K562 (cell line): ENCODE data around the gene SPEM1. TPM values are rescaled to one million over a fixed set of nuclear protein-coding genes. Genes with fewer than 3 reads are reported as not detected.
A peak's percentile ranks its signal among the peaks of the same experiment; 100 is the strongest.

ENCODE experiments used
- ATF6 ChIP-seq: sonication (generic); formaldehyde crosslinking; IDR thresholded peaks from 2 replicates; pipeline ENCODE4 v1.4.0; 2020; ENCODE audit warnings: mild to moderate bottlenecking, missing genetic modification reagents
- ATF7 ChIP-seq: fragments of 450-650 bp; IDR thresholded peaks from 2 replicates; pipeline ENCODE4 v1.7.1; 2014; ENCODE audit warnings: mild to moderate bottlenecking, moderate library complexity
- CEBPB ChIP-seq: fragments of 450-650 bp; IDR thresholded peaks from 2 replicates; pipeline ENCODE4 v1.6.1; 2016; ENCODE audit warnings: missing genetic modification characterization, missing compliant biosample characterization
- CTCFL ChIP-seq: IDR thresholded peaks from 2 replicates; pipeline ENCODE4 v1.6.1; 2011; ENCODE audit warnings: borderline replicate concordance, low read depth, mild to moderate bottlenecking, moderate library complexity, low read length; ENCODE audit not compliant: insufficient read depth, poor library complexity, severe bottlenecking
- E2F5 ChIP-seq: sonication (generic); formaldehyde crosslinking; IDR thresholded peaks from 2 replicates; pipeline ENCODE4 v1.8.0; 2022; ENCODE audit warnings: mild to moderate bottlenecking, missing genetic modification reagents
- FOXP1 ChIP-seq: sonication (generic); formaldehyde crosslinking; IDR thresholded peaks from 2 replicates; pipeline ENCODE4 v1.8.0; 2022; ENCODE audit warnings: mild to moderate bottlenecking, missing genetic modification reagents
- MAFK ChIP-seq: IDR thresholded peaks from 2 replicates; pipeline ENCODE4 v1.6.1; 2011; ENCODE audit warnings: low read length, improper control_type of control experiment
- MBD1 ChIP-seq: fragments of 250-450 bp; sonication (Bioruptor Pico); IDR thresholded peaks from 2 replicates; pipeline ENCODE4 v1.8.0; 2022; ENCODE audit warnings: inconsistent platforms
- NFE2 ChIP-seq: IDR thresholded peaks from 2 replicates; pipeline ENCODE4 v1.6.1; 2014; ENCODE audit warnings: antibody characterized with exemption, low read depth
- PCBP2 ChIP-seq: fragments of 200-400 bp; formaldehyde crosslinking; IDR thresholded peaks from 2 replicates; pipeline ENCODE4 v1.6.1; 2018; ENCODE audit warnings: low read length, low read depth, mild to moderate bottlenecking, moderate library complexity; ENCODE audit not compliant: poor library complexity, severe bottlenecking
- POLR2B ChIP-seq: fragments of 450-650 bp; IDR thresholded peaks from 2 replicates; pipeline ENCODE4 v1.6.1; 2018; ENCODE audit warnings: low read depth; ENCODE audit not compliant: partially characterized antibody
- RAD21 ChIP-seq, 2 experiments: fragments of 250-450 bp in 1 of 2; fragments of 450-650 bp in 1 of 2; sonication (Bioruptor Pico) in 1 of 2; formaldehyde crosslinking in 1 of 2; IDR thresholded peaks in 1 of 2; conservative IDR thresholded peaks in 1 of 2; 2 replicates each; pipeline versions ENCODE4 v1.4.0 to v1.8.0; 2020 to 2022; ENCODE audit warnings: mild to moderate bottlenecking in 2 of 2, moderate library complexity in 1 of 2
- RCOR1 ChIP-seq, 2 experiments: IDR thresholded peaks; 2 replicates each; pipeline ENCODE4 v1.6.1; 2012; ENCODE audit warnings: low read depth in 2 of 2, low read length in 2 of 2, borderline replicate concordance in 1 of 2, improper control_type of control experiment in 1 of 2
- ZNF174 ChIP-seq: fragments of 250-450 bp; sonication (Bioruptor Pico); IDR thresholded peaks from 2 replicates; pipeline ENCODE4 v1.4.0; 2020; ENCODE audit warnings: mild to moderate bottlenecking
- ZNF316 ChIP-seq: fragments of 450-650 bp; IDR thresholded peaks from 2 replicates; pipeline ENCODE4 v1.6.1; 2016
- ZNF75A ChIP-seq: fragments of 450-650 bp; formaldehyde crosslinking; IDR thresholded peaks from 2 replicates; pipeline ENCODE4 v1.4.0; 2020; ENCODE audit warnings: mild to moderate bottlenecking
- ZNF766 ChIP-seq: fragments of 200-800 bp; sonication (Bioruptor generic); conservative IDR thresholded peaks from 2 replicates; pipeline ENCODE4 v1.6.1; 2016; ENCODE audit warnings: missing genetic modification characterization, missing compliant biosample characterization
- polyA plus RNA-seq, 8 experiments: library from polyadenylated mRNA; depleted of rRNA in 4 of 8; stranded (reverse) in 5 of 8; unstranded in 3 of 8; fragments of >200 nt; fragmentation: Nextera tagmentation in 2 of 8; fragmentation: Illumina TruSeq in 1 of 8; extraction: Ambion mirVana in 2 of 8; extraction: Trizol in 1 of 8; gene quantifications; 2 replicates each; pipeline versions ENCODE4 v1.2.1 to v1.2.3, GENCODE V29; 2011 to 2014; ENCODE audit warnings: inconsistent platforms in 1 of 8, missing spikeins in 1 of 8
- total RNA-seq, 7 experiments: library from RNA; depleted of rRNA in 6 of 7; stranded (reverse); fragments of >200 nt in 6 of 7; fragmentation: Illumina TruSeq in 2 of 7; extraction: Trizol in 2 of 7; gene quantifications; 2 replicates each; pipeline versions ENCODE4 v1.2.1 to v1.2.3, GENCODE V29; 2011 to 2021; ENCODE audit warnings: low replicate concordance in 1 of 7

SPEM1 gene
- total and polyA plus RNA-seq, 9 of the 15 experiments (the other 6 are each of a cell fraction or from before 2014, with no cell fraction given): not detected

GRCh38 chr17:7394452-7395191, 25.5 kb upstream of the SPEM1 start, which contains the start of gene PLSCR3 (continued):
- TF ChIP-seq FOXP1 (CRISPR knock-in tag) (peak; percentile 52; the same call in 1 of the 2 replicates), MAFK (no peak), ZNF75A (CRISPR knock-in tag) (no peak), ZNF174 (CRISPR knock-in tag) (no peak), RCOR1 (IDR thresholded peaks at IDR 0.05; ENCODE audit: borderline replicate concordance in 1 of 2, low read depth in 2 of 2, low read length in 2 of 2) (no peak), NFE2 (peak; percentile 7; the same call in 1 of the 2 replicates), CTCFL (peak; percentile 64), POLR2B (no peak), CEBPB (tag) (no peak), MBD1 (CRISPR knock-in tag) (no peak), ATF6 (CRISPR knock-in tag) (peak; percentile 68; the same call in 1 of the 2 replicates), ATF7 (peak; percentile 17; the same call in 1 of the 2 replicates), ZNF766 (CRISPR knock-in tag) (no peak), E2F5 (no peak), RAD21 (CRISPR knock-in tag; conservative IDR thresholded peaks at IDR 0.05 in 1 of 2, IDR thresholded peaks at IDR 0.05 in 1 of 2) (0 out of 4 replicates have a peak, but pooled peaks of 1 of the 2 experiments have one; percentile 10), PCBP2 (no peak), ZNF316 (peak; percentile 53; the same call in 1 of the 2 replicates)
